Measurements from ENCODE around the gene ALDH5A1.

Gene ALDH5A1

DNA sequence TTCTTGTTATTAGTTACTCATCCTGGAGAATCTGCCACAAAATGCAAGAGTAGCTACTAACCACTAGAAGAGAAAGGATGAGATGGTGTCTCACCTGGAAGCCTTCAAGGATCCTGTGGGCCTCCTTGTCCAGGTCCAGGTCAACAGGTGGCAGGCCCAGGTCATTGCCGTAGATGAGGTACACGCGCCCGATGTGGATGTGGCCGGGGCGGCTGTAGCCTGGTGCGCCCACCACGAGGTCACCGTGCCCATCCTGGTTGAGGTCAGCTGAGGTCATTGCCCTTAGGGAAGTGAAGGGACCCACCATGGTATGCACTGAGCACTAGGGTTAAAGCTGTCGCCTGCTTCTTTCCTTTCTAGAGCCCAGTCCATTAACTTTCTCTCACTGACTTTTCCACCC is 40.8 kb upstream of the ALDH5A1 start:
- DNase-seq (ENCODE audit: low read depth): no peak
- H3K4me3 ChIP-seq (ENCODE audit: control insufficient read depth, low read depth, low read length): no peak overlapping the region
- no peak for TF ChIP-seq CTCF (conservative IDR thresholded peaks at IDR 0.05; ENCODE audit: control insufficient read depth, insufficient read depth, low read depth, low read length)

DNA sequence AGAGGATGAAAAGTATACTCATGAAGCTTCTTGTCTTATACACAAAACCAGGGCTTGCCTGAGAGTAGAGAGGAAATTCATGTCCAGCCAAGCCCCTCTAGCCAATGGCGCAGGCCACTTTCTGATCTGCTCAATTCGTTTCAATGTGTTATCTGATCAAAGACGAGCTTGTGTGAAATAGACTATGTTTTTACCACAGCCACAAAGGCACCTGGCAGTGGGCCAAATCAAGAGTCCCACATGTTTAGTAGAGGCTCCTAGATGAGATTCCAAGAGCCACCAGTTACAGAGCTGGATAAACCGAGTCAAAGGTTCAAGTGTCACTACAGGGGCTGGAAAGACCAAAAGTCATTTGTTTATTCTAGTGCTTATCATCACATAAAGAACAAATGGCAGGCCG is 40.3 kb upstream of the ALDH5A1 start:
- no peak overlapping the region for H3K4me3 ChIP-seq (ENCODE audit: control insufficient read depth, low read depth, low read length)
- DNase-seq (ENCODE audit: low read depth): no peak
- no peak for TF ChIP-seq CTCF (conservative IDR thresholded peaks at IDR 0.05; ENCODE audit: control insufficient read depth, insufficient read depth, low read depth, low read length)

DNA sequence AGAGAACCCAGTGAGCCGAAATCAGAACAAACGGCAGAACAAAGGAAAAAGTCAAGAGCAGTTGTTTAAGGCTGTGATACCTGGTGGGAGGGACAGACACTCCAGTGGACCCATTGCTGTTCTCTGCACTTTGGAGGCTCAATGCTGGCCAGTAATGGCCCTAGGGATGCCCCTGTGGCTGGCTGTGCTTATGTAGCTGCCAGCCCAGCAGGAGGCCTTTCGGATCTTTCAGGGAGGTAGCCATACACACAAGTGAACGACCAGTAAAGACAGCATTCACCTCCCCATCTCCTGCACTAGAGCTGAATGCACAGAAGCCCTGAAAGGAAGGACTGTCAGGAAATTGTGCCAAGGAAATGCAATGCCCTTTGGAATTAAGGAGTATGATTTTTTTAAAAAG is 39.7 kb upstream of the ALDH5A1 start:
- no peak for TF ChIP-seq CTCF (conservative IDR thresholded peaks at IDR 0.05; ENCODE audit: control insufficient read depth, insufficient read depth, low read depth, low read length)
- H3K4me3 ChIP-seq (ENCODE audit: control insufficient read depth, low read depth, low read length): no peak overlapping the region
- no peak for DNase-seq (ENCODE audit: low read depth)

DNA sequence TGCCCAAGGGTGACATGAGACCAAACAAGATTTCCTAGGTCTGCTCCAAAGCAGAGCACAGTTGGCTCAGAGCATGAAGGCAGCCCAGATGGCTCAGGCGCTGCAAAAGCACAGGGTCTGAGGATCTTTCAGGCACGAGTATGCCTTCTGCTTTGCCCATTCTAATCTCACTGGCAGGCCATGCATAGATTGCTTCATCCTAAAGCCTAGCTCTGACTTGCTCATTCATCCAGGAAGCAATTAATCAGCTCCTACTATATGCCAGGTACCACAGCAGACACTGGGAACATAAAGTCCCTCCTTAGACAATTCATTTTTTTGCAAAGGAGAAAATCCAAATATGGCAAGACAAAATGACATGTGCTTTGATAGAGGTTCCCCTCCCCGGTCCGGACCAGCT is 36.6 kb upstream of the ALDH5A1 start:
- TF ChIP-seq CTCF (conservative IDR thresholded peaks at IDR 0.05; ENCODE audit: control insufficient read depth, insufficient read depth, low read depth, low read length): no peak
- DNase-seq (ENCODE audit: low read depth): peak; percentile 45
- H3K4me3 ChIP-seq (ENCODE audit: control insufficient read depth, low read depth, low read length): no peak overlapping the region

- DNase-seq (ENCODE audit: low read depth): peak; percentile 7
- no peak overlapping the region for H3K4me3 ChIP-seq (ENCODE audit: control insufficient read depth, low read depth, low read length)
- TF ChIP-seq CTCF (conservative IDR thresholded peaks at IDR 0.05; ENCODE audit: control insufficient read depth, insufficient read depth, low read depth, low read length): no peak
Observed at GRCh38 chr6:24458941-24459340, 35.8 kb upstream of the ALDH5A1 start.

DNA sequence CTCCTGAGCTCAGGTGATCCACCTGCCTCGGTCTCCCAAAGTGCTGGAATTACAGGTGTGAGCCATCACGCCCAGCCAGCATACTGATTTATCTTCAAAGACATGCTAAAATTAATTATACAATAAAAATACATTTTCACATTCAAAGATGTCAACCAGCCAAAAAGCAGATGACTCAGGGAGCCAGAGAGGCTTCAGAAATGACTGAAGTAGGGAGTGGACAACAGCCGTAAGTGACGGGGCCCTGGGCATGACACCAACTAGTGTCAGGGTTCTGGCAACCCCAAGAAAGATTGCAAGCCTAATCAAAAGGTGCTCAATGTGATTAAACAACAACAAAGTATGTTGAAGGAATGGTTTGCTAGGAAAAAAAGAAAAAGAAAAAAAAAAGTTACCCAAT is 33.8 kb upstream of the ALDH5A1 start:
- no peak for TF ChIP-seq CTCF (conservative IDR thresholded peaks at IDR 0.05; ENCODE audit: control insufficient read depth, insufficient read depth, low read depth, low read length)
- DNase-seq (ENCODE audit: low read depth): no peak

More for the DNA sequence above, 33.8 kb upstream of the ALDH5A1 start:
- no peak overlapping the region for H3K4me3 ChIP-seq (ENCODE audit: control insufficient read depth, low read depth, low read length)
